CD4-positive, alpha-beta T cell (primary cell): Measurements from ENCODE around the gene PLEKHN1. TPM values are rescaled to one million over a fixed set of nuclear protein-coding genes. Genes with fewer than 3 reads are reported as not detected.
"Not testable (repeated sequence)": the region's sequence is repeated elsewhere in the genome, so short reads cannot be mapped to it uniquely, and the experiment has no call there.

Experiments used
- ATAC-seq: fragments of 200-7000 bp; cut with Tn5 transposase; one replicate; pipeline ENCODE4 v1.10.0; 2022; ENCODE audit warnings: mild to moderate bottlenecking; ENCODE audit not compliant: poor library complexity
- CTCF ChIA-PET: fragments of 350-600 bp; sonication (Branson Sonifier 250); formaldehyde crosslinking; loops from one replicate; lab custom pipeline; 2021; ENCODE audit warnings: antibody characterized with exemption, inconsistent platforms; lab: Charles Lee
- POLR2A ChIA-PET: fragments of 350-600 bp; sonication (Branson Sonifier 250); formaldehyde crosslinking; loops from one replicate; lab custom pipeline; 2021; ENCODE audit warnings: antibody characterized with exemption, inconsistent platforms; lab: Charles Lee
- DNase-seq, 14 experiments: peaks; one replicate each; pipeline ENCODE4 v3.0.0-alpha.2; 2013 to 2020; ENCODE audit warnings: mixed read lengths in 2 of 14
- H3K27ac ChIP-seq, 2 donors: one replicate each; pipeline versions ENCODE4 v1.5.1 to v1.7.0; 2013; ENCODE audit warnings: low read length in 2 of 2, low read depth in 1 of 2, mild to moderate bottlenecking in 1 of 2
- H3K27me3 ChIP-seq, 2 experiments: 1 replicate in 1 of 2; 2 replicates in 1 of 2; pipeline versions ENCODE4 v1.6.1 to v1.7.0; 2013; ENCODE audit warnings: low read length in 2 of 2, control low read depth in 1 of 2, mild to moderate bottlenecking in 1 of 2, moderate library complexity in 1 of 2; ENCODE audit not compliant: insufficient read depth in 2 of 2, control insufficient read depth in 1 of 2
- H3K36me3 ChIP-seq: one replicate; pipeline ENCODE4 v1.6.1; 2013; ENCODE audit warnings: low read length, control low read depth; ENCODE audit not compliant: insufficient read depth
- H3K4me1 ChIP-seq: one replicate; pipeline ENCODE4 v1.6.1; 2013; ENCODE audit warnings: low read length, control low read depth; ENCODE audit not compliant: insufficient read depth
- H3K4me3 ChIP-seq: one replicate; pipeline ENCODE4 v1.5.1; 2013; ENCODE audit warnings: mild to moderate bottlenecking, low read length, moderate library complexity
- H3K9me3 ChIP-seq, 2 experiments: 1 replicate in 1 of 2; 2 replicates in 1 of 2; pipeline versions ENCODE4 v1.6.1 to v1.7.0; 2013; ENCODE audit warnings: low read length in 2 of 2, mild to moderate bottlenecking in 2 of 2, control low read depth in 1 of 2, moderate library complexity in 1 of 2; ENCODE audit not compliant: control insufficient read depth in 1 of 2, insufficient read depth in 1 of 2
- H3K27ac Mint-ChIP-seq: one replicate; pipeline ENCODE4 v1.8.0; 2020; ENCODE audit warnings: mixed read lengths
- H3K27me3 Mint-ChIP-seq: one replicate; pipeline ENCODE4 v1.8.0; 2021; ENCODE audit warnings: mixed read lengths
- H3K36me3 Mint-ChIP-seq: one replicate; pipeline ENCODE4 v1.8.0; 2021; ENCODE audit warnings: low read depth, mixed read lengths
- H3K4me1 Mint-ChIP-seq: one replicate; pipeline ENCODE4 v1.8.0; 2021; ENCODE audit warnings: low read depth, mixed read lengths
- H3K4me3 Mint-ChIP-seq: one replicate; pipeline ENCODE4 v1.8.0; 2020; ENCODE audit warnings: mild to moderate bottlenecking, mixed read lengths
- H3K9me3 Mint-ChIP-seq: one replicate; pipeline ENCODE4 v1.8.0; 2020; ENCODE audit warnings: mixed read lengths
- CTCF ChIP-seq: fragments of 200-600 bp; IDR thresholded peaks from one replicate; pipeline ENCODE4 v1.8.0; 2022; ENCODE audit warnings: antibody characterized with exemption, mild to moderate bottlenecking
- intact Hi-C, 2 experiments: fragments of 100-400 bp; cut with DNase I in 1 of 2; cut with micrococcal nuclease in 1 of 2; formaldehyde crosslinking; loops; one replicate each; pipeline versions ENCODE4 v1.15.1 to v1.9.0; 2023 to 2025; cut with DNase I, micrococcal nuclease
- total RNA-seq, 174 experiments: library from RNA in 2 of 174; stranded (reverse) in 2 of 174; gene quantifications; one replicate each; pipeline ENCODE4 v1.2.3 and lab custom pipeline; 2021 to 2026

Gene PLEKHN1
- total RNA-seq, 2 experiments from 2014 or later = 0.69 to 0.95 TPM

- intact Hi-C loops = no loop called here
- Mint-ChIP-seq H3K27me3 (peaks cover 25% of the 10 kb centered on the region), H3K4me3 (no peak overlapping the region), H3K27ac (no peak overlapping the region), H3K9me3 (peaks cover 4% of the 10 kb centered on the region), H3K36me3 (no peaks in the 10 kb centered on the region), H3K4me1 (peaks cover 10% of the 10 kb centered on the region)
- H3K36me3 ChIP-seq = no peaks in the 10 kb centered on the region
- DNase-seq (no peak), ATAC-seq (no peak)
- POLR2A ChIA-PET = interaction anchor here (1.1 kb wide), 1 partner anchor 34 kb away, joined by 3 read pairs; the partner anchor contains the start of gene NOC2L
- peaks cover 8% of the 10 kb centered on the region for H3K4me1 ChIP-seq
- CTCF ChIA-PET = no interaction called here
- no peak overlapping the region for H3K27ac ChIP-seq
- H3K9me3 ChIP-seq = peaks cover 0 to 16% of the 10 kb centered on the region in 2 experiments
- no peak overlapping the region for H3K4me3 ChIP-seq
- peaks cover 4 to 6% of the 10 kb centered on the region in 2 experiments for H3K27me3 ChIP-seq
- TF ChIP-seq CTCF = no peak
Measured at GRCh38 chr1:992362-992761, 26.1 kb downstream of the PLEKHN1 start.

GRCh38 chr1:993379-993995 lies 27.2 kb downstream of the PLEKHN1 start:
- Histone ChIP-seq H3K9me3 (peaks cover 0 to 20% of the 10 kb centered on the region in 2 experiments), H3K4me3 (no peak overlapping the region), H3K27ac (no peak overlapping the region), H3K36me3 (no peaks in the 10 kb centered on the region), H3K4me1 (peaks cover 11% of the 10 kb centered on the region), H3K27me3 (peaks cover 13 to 15% of the 10 kb centered on the region in 2 experiments)
- Mint-ChIP-seq H3K9me3 (peaks cover 4% of the 10 kb centered on the region), H3K4me1 (peaks cover 10% of the 10 kb centered on the region), H3K36me3 (no peaks in the 10 kb centered on the region), H3K27ac (no peak overlapping the region), H3K4me3 (no peak overlapping the region), H3K27me3 (peaks cover 28% of the 10 kb centered on the region)
- TF ChIP-seq CTCF = no peak
- ChIA-PET CTCF (interaction anchor here (1.4 kb wide), 1 partner anchor 9 kb away, joined by 4 read pairs; no protein-coding TSS in a partner anchor), POLR2A (no interaction called here)
- ATAC-seq = no peak
- peak in 1 of 14 experiments; percentile 17 for DNase-seq
- intact Hi-C loops = no loop called here

GRCh38 chr1:994546-994945 lies 28.3 kb downstream of the PLEKHN1 start:
- H3K27ac Mint-ChIP-seq, H3K4me3 ChIP-seq, intact Hi-C loops, H3K36me3 Mint-ChIP-seq, H3K27ac ChIP-seq, H3K4me3 Mint-ChIP-seq, H3K36me3 ChIP-seq, H3K9me3 Mint-ChIP-seq, ATAC-seq: not testable (repeated sequence)
- H3K4me1 ChIP-seq = peaks cover 19% of the 10 kb centered on the region
- peaks cover 10% of the 10 kb centered on the region for H3K4me1 Mint-ChIP-seq
- CTCF ChIA-PET = interaction anchor here (1.1 to 1.4 kb wide), 2 partner anchors 10 to 24 kb away, joined by 3 to 4 read pairs; no protein-coding TSS in a partner anchor
- POLR2A ChIA-PET = interaction anchor here (0.7 kb wide), 1 partner anchor 566 kb away, joined by 3 read pairs; no protein-coding TSS in a partner anchor
- H3K27me3 Mint-ChIP-seq = peaks cover 28% of the 10 kb centered on the region
- peaks cover 0 to 20% of the 10 kb centered on the region in 2 experiments for H3K9me3 ChIP-seq
- H3K27me3 ChIP-seq = peaks cover 15 to 17% of the 10 kb centered on the region in 2 experiments
- peak in 1 of 14 experiments; percentile 12 for DNase-seq
